Activated T-cell treated with anti-CD3 and anti-CD28 coated beads for 1 hour (primary cell): Measurements from ENCODE around the gene GPC5.
"Not testable (repeated sequence)": the region's sequence is repeated elsewhere in the genome, so short reads cannot be mapped to it uniquely, and the experiment has no call there.

ENCODE experiments used
- DNase-seq: peaks from one replicate; pipeline ENCODE4 v3.0.0-alpha.2; 2020; ENCODE audit warnings: low read depth

GPC5 gene

DNA sequence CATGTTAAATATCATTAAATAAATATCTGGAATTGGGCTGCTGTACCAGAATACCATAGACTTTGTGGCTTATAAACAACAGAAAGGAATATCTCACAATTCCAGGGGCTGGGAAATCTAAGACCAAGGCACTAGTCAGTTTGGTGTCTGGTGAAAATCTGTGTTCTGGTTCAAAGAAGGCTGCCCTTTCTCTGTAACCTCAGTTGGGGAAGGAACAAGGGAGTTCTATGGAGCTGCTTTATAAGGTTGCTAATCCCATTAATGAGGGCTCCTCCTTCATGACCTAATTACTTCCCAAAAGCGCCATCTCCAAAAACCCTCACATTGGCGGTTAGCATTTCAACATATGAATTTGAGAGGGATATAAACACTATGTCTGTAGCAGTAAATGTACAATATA, 480.9 kb downstream of the GPC5 start:
- no peak for DNase-seq

GRCh38 chr13:91882918-91883317, 484.5 kb downstream of the GPC5 start:
- DNase-seq, result no peak

DNA sequence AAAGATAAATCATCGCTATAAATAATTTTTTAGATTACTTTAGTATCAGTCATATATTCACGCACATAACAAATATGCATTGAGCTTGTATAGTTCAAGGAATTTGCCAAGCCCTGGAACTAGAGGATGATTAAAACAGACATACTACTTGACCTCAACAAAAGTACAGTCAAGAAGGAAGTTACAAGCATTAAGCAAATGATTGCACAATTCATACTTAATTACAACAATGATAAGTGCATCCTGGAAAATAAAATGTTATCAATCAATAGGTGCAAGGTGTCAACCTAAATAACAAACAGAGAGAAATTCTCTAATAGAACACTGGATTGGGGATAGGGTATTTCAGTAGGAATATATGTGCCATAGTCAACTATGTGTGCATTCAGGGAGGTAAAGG, 491.2 kb downstream of the GPC5 start:
- DNase-seq, result no peak

DNA sequence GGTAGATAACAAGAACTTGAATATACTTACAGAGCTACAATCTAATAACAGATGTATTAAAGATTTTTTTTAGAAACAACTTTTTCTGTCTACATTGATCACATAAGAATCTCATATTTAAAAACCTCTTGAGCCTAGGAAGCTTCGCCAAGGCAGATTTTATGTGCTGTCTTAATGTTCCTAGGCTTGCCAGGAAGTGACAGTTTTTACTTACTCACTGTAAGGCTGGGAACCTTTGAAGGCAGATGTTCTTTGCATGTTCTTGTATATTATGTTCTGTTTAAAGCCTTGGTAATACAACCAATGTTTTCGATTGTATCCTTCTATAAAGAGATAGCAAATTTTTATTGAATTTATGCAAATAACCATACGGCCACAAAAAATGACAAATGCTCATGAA, 492.7 kb downstream of the GPC5 start:
- DNase-seq, result no peak

- DNase-seq, result no peak
These were observed 494.6 kb downstream of the GPC5 start for GRCh38 chr13:91893040-91893439.

- DNase-seq, result no peak
These were observed 495.9 kb downstream of the GPC5 start for GRCh38 chr13:91894316-91894715.

DNA sequence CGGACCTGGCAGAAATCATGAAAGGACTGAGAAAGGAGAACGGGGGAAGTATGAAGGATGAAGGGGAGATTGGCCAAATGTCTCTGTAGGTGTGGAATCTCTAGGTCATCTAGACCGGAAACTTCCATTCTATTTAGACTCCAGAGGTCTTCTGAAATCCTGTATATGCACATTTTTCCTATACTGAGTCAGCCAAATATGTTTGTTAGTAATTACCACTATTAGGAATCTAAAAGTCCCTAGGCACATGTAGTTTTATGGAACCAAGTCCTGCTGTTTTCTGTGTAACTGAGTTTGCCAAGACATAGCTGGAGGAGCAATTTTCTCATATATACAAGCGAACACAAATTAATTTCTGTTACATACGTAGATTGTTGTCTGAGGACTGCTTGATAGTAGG, 498.1 kb downstream of the GPC5 start:
- no peak for DNase-seq

DNA sequence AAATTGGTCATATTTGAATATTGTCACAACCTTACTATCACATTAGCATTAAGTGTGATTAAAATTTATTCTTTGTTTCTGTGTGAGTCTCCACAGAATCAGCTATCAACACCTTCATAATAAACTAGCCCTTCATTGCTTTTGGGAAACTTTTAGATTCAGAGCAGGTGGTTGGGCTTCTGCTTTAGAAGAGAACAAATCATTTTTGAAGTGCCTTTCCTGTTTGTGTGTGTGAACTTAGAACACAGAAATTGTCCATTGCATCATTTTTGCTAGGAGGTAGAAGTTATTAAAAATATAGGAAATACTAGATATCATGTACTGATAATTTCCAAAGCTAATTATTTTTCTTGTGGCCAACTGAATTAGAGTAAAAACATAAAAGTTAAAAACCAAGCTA, 500.6 kb downstream of the GPC5 start:
- not testable (repeated sequence) for DNase-seq

DNA sequence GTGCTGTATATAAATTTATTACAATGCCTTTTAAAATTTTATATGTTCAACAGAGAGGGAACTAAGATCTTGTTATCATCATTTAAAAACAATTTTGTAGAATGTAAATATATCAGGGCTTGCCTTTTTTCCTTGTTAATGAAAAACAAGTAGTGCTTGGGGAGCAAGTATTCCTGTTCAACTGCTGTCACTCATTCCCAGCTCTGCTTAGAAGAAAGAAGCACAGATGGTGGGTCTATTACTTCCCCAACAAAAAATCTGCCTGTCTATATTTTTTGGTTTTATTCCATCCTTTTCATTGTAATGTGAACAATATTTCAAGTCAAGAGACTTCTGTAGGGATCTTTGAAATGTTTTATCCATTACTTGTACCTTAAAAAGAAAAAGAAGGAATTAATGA, 503.9 kb downstream of the GPC5 start:
- DNase-seq, result no peak

DNA sequence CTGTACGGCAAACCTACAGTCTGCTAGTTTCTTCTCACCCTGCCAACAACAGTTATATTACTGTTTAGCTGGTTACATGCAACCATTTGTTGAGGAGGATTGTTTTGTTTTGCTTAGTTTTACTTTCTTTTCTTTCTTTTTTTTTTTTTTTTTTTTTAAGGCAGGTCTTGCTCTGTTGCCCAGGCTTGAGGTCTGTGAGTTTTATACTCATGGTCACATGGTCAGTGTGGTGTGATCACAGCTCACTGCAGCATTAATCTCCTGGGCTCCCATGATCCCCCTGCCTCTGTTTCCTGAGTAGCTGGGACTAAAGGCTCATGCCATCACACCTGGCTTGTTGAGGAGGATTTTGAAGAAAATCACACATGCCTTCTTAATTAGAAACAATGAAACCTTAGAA, 505.6 kb downstream of the GPC5 start:
- DNase-seq, result no peak

- no peak for DNase-seq
These were observed 506.2 kb downstream of the GPC5 start for GRCh38 chr13:91904597-91904996.

DNA sequence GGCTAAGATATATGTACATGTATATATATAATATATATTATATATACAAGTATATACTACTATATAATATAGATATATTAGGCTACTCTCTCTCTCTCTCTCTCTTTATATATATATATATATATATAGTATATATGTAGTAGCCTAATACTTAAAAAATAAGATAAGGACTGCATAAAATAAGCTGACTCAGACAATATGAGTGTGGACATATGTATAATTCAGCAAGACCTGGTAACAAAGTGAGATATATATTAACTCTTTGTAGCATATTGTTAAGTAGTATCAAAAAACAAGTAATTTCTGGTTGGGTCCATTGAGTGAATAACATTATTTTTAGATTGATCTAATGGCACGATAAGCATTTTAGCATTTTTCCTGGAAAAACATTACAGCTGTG, 509.0 kb downstream of the GPC5 start:
- DNase-seq, result no peak

DNA sequence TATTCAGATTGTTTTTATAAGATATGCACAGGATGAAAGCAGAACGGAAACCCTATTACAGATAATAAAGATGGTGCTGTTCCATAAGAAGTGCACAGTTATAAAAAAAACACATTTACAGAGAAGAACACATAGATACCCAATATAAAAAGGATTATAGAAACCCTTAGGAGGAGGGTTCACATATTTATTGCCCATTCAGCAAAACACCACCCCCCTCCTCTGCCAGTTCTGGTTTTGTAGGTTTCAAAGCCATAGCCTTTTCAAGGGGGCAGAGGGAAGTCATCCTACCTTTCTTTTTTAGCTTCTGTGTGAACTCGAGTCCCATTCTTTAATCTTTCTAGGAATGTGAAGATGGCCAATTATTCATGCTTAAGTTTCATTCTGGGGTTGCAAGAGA, 511.2 kb downstream of the GPC5 start:
- no peak for DNase-seq

- DNase-seq, result no peak
These were observed 524.7 kb downstream of the GPC5 start for GRCh38 chr13:91922969-91923592.

GRCh38 chr13:91930687-91931086, 532.3 kb downstream of the GPC5 start:
- no peak for DNase-seq

DNA sequence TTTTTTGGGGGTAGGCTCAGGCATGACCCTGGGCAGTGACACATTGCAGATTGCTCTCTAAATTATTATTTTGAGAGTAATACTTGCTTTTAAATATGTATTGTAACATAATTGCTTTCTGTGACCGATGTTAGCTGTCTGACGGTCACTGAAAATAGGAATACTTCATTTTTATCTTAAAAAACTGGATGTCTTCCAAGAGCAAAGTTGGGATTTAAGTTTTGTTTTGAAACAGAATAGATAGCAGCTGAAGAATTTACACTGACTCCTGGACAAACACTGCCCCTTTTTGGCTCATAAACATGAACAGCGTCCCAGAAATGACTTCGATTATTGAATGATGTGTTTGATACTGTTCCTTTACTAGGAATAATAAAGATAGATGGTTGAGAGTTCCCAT, 535.9 kb downstream of the GPC5 start:
- DNase-seq, result no peak

GRCh38 chr13:91946498-91947070, 548.2 kb downstream of the GPC5 start:
- no peak for DNase-seq

- no peak for DNase-seq
These were observed 550.3 kb downstream of the GPC5 start for GRCh38 chr13:91948736-91949135.

GRCh38 chr13:91950803-91951202, 552.4 kb downstream of the GPC5 start:
- DNase-seq, result no peak

DNA sequence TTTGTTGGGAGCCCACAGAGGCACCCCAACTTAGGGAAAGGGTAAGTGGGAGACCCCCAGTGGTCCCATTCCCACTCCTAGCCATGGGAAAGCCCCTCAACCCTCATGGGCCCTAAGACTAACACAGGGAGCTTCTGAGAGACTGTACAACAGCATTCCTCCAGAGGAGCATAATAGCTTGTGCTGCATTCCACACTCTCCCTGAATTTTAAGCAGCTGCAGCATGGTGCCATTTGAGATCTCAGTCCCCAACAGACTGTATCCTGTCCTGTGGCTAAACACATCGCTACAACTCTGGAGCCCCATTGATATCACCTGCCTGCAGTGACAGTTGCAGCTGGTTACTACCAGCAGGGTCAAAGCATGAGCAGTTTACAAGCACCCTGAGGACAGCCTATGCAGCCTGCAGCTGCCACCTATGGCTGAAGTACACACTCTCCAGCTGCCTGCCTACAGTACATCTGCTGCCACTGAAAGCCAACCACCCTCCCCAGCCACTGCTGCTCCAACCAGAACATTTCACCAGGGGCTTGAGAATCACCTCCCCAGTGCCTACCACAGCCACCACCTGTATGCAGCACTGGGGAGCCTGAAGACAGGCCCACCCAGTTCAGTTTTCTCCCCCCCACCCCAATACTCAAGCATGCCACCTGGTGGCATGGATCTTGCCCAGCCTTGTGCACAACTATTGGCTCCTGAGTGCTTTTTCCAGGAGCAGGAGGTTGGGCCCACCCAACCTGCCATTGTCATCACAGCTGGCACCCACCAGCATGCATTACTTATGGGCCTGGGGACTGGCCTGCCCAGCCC, 557.3 kb downstream of the GPC5 start:
- no peak for DNase-seq

DNA sequence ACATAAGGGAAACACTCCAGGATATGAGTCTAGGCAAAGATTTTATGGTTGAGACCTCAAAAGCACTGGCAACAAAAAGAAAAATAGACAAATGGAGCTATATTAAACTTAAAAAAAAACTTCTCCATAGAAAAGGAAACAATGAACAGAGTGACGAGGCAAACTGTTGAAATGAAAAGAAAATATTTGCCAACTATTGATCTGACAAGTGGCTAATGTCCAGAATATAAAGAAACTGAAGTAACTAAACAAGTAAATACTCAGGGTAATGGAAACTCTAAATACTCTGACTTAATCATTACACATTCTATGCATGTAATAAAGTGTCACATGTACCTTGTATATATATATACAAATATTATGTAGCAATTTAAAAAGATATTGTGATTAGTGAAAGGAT, 562.5 kb downstream of the GPC5 start:
- DNase-seq, result no peak

- no peak for DNase-seq
These were observed 564.5 kb downstream of the GPC5 start for GRCh38 chr13:91962946-91963345.

- DNase-seq, result no peak
These were observed 567.1 kb downstream of the GPC5 start for GRCh38 chr13:91965511-91965910.

GRCh38 chr13:91978571-91978970, 580.1 kb downstream of the GPC5 start:
- no peak for DNase-seq
